HG02623 (cell line): ENCODE results near the gene SLC29A4.
"Not testable (repeated sequence)": the region's sequence is repeated elsewhere in the genome, so short reads cannot be mapped to it uniquely, and the experiment has no call there.

Experiments used
- ATAC-seq: cut with Tn5 transposase; IDR thresholded peaks from one replicate; pipeline ENCODE4 v1.9.1; 2021; ENCODE audit warnings: moderate library complexity; ENCODE audit not compliant: unreplicated experiment

SLC29A4 gene

DNA sequence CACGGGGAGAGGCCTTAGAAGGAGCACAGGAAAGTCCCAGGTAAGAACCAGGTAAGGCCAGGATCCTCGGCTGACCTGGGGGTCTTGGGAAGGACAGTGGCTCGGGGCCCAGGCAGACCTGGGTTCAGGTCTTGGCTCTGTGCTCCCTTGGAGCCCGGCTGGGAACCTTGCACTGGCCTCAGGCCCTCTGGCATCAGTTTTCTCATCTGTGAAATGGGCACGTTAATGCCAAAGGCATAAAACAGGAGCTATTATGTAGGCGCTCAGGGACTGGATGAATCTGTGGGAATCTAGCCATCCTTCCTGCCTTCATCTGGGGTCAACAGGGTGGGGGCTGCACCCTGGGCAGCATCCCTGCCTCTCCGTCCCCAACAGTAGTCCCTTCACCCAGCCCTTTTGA, 8.3 kb upstream of the SLC29A4 start:
- ATAC-seq: no peak

DNA sequence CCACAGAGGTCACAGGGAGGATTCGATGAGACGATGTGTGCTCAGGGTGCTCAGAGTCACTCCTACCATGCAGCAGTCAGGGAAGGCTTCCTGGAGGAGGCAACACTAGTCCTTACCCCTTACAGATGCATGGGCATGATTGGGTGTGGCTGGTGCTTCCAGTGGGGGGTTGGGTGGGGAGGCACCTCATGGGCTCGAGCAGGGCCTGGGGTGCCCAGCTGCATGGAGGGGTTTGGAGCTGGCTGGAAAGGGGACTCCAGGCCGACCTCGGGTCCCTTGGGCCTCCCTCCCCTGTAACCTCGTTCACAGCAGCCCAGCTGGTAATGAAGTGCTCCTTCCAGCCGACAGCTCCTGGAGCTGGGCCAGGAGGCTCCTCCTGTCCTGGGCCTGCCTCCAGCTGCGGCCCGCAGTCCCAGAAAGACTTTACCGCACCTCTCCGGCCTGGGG, 7.7 kb upstream of the SLC29A4 start:
- not testable (repeated sequence) for ATAC-seq

DNA sequence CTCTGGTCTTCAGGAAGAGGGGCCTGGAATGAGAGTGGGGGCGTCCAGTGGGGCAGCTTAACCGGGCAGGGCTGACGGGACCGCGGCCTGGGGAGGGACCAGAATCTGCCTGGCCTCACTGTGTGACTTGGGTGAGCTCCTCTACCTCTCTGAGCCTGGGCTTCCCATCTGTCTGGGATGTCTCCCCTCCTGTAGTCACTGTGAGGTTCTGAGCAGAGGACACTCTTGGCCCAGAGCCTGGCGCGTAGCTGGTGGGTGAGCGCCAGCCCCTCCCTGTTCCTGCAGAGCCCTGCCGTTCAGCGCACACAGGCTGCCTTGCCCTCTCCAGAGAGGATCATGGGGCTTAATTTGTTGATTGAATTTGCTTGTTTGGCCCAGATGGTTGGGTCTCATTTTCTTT, 7.2 kb upstream of the SLC29A4 start:
- not testable (repeated sequence) for ATAC-seq

DNA sequence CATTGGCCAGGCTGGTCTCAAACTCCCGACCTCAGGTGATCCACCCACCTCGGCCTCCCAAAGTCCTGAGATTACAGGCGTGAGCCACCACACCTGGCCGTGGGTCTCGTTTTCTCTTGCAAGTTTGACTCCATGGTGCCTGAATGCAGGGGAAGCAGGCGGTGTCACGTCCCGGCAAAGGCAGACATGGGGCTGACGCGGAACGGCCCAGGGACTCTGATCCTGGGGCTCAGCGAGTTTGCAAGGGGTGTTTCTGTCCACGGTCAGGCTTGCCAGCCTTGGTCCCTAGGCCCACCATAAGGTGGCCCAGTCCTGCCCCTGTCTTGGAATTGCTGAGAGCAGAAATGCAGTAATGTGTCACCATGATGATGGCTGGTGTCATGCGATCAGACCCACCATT, 6.6 kb upstream of the SLC29A4 start:
- ATAC-seq: not testable (repeated sequence)

DNA sequence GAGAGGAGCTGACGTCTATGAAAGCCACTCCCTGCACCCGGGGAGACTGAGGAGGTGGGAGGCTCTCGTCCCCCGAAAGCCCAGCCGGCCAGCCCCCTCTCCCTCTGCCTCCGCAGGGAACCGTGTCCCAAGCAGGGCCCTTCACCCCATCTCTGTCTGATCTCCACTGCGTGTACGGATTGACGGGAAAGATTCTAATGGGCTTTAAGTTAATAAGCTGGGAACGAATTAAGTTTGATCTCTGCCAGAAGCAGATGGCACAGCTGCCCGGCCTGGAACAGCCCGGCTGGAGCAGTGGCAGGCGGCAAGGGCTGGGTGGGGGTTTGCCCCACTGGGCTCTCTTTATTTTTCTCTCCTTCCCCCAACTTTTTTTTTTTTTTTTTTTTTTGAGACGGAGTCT, 6.1 kb upstream of the SLC29A4 start:
- no peak for ATAC-seq

DNA sequence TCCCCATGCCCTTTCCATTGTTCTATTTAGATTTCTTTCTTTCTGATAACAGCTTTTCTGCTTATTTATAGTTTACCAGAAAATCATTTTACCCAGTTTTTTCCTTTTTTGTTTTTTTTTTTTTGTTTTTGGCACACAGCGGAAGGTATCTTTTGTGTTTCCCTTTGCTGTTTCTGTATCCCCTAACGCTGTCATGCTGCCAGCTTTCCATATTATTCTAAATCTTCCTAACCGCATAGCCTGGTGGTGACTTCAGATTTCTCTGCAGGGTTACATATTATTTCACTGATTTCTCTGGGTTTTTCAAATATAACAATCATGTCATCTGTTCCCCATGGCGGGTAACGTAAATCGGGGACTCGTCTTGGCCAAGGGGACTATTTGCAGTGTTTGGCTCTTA, 4.0 kb upstream of the SLC29A4 start:
- no peak for ATAC-seq

DNA sequence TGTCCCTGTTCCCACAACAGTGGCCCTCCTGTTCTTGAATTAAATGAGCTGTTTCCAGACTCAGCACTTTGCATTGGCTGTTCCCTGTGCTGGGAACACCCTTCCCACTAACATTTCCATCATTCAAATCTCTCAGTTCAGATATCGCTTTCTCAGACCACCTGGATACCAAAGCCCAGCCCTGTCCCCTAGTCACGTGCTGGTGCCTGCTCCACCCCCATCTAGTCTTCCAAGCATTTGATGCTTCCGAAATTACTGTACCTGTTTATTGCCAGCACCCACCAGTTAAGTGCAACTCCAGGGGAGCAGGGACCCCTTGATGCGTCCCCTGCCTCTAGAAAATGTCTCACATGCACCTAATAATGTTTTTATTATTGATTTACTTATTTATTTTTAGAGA, 3.0 kb upstream of the SLC29A4 start:
- ATAC-seq: no peak

DNA sequence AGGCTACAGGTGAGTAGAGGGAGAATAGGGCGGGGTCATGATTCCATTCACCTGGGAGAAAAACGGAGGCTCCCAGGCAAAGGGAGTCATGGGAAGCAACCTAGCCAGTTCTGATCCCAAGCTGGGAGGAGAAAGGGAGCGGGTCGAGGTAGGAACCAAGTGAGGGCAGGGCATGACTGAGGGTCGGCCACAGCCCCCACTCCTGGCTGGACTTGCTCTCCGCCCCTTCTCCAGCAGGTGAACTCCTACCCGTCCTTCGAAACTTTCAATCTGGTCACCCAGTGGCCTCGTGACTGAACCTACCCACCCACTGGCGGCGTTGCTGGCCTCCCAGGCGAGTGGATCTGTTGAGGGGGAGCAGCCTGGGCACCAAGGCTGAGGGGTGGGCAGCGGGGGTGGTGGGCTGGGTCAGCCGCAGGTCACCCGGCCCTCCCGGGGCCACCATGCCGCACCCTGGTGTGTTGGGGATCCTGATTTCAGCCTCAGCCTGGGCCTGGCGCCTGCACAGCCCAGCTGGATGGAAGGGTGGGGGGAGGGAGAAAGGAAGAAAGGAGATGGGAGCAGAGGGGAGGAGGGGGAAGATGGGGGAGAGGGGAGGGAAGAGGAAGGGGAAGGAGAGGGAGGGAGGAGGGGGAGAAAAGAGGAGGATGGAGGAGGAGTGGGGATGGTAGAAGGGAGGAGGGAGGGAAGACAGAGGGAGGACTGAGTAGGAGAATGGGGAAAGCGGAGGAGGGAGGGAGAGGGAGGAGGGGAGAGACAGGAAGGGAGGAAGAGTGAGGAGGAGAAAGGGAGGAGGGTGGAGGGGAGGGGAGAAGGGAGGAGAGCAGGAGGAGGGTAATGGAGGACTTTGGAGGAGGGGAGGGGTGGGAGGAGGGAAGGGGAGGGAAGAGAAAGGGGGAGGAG, 894 bp upstream of the SLC29A4 start:
- ATAC-seq: not testable (repeated sequence)

DNA sequence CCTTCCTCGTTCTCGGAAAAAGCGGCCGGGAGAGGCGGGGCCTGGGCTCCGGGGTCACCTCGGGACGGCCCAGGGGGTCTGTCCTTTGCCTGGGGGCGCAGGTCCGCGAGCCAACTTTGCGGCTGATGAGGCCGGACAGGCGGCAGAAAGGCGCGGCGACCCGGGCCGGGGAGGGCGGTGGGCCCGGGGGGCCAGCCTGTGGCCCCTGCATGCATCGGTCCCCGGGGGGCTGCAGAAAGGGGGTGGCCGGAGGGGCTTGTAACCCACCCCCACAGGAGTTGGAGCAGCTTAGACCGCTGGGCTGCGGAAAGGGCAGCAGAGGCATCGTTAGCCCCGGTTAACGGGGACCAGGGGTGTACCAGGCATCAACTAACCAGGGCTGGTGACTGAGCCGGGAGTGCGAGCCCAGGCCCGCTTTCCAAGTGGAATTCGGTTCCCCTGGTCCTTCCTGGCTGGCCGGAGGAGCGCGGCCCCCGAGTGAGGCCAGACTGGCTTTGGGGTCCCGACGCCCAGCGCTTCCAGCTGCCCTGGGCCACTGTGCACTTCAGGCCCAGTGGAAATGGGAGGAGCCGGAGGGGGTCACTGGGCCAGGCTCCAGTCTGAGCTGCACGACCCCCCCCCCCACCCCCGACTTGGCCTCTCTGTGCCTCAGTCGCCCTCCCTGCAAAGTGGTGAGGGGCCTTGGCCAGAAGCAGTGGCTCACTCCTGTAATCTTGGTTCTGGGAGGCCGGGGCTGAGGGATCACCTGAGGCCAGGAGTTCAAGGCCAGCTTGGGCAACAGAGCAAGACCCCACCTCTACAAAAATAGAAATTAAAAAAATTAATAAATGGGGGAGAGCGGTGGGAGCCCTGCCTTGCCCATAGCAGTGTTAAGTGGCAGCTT, 919 bp downstream of the SLC29A4 start:
- ATAC-seq: no peak

DNA sequence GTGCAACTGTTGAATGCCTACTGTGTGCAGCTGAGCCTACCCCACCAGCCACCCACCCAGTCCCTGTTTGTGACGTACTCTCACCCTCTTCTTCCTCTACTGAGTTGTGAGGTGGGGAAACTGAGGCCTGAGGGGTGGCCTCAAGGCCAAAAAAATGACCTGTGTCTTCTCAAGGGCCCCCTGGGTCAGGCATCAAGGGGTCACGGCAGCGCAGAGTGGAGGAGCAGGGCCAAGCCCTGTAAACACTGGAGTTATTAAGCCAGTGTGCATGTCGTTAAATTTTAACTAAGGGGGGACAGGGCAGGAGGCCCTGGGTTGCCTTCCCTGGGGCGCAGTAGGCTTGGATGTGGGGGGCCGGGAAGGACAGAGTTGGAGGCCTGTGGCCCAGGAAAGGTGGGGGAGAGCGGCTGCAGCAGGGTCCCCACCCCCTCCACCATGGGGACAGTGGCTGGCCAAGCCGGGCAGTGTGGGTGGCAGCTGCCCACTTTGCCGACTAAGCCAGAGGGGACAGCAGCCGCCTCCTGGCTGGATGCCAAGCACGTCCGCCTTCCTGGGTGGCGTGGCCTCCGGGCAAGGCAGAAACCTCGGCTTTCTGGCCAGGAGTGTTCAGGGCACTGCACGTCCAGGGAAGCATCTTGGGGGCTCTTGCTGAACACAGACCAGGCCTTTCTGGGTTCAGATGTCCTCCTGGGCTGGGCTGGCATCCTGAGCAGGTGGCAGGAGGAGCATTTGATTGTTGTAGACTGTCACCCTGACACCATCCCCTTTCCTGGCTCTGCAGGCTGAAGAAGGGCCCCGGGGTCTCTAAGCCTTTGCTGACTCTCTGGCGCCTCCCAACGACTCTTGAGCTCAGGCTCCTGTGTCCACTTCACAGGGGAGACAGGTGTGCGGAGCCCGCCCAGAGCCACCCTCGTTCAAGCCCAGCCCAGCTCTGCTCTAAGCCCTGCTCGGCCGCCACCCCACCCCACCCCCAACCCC, 1.9 kb downstream of the SLC29A4 start:
- ATAC-seq: no peak

DNA sequence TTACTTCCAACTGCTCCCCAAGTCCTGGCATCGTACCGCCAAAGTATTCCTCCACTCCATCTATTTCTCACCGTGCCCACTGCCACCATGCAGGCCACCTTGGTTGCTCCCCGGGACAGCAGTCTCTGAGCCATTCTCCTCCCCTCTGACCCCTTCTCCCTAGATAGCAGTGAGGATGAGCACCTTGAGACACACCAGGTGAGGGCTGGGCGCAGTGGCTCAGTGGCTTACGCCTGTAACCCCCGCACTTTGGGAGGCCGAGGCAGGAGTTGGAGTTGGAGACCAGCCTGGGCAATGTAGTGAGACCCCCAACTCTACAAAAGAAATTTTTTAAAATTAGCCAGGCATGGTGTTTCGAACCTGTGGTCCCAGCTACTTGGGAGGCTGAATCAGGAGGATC, 4.2 kb downstream of the SLC29A4 start:
- no peak for ATAC-seq

DNA sequence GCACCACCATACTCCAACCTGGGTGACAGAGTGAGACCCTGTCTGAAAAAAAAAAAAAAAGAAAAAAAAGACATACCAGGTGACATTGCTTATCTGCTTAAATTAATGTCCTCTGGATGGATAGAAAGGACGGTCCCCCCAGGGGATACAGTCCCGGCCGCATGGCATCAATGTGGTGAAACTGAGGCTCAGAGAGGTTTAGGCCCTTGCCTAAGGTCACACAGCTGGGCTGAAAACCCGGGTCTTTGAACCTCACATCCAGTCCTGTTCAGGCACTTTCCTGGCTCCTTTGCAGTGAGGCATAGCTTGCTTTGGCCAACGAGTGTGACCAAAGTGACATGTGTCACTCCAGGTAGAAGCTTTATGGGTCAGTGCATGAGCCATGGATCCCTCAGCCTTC, 4.6 kb downstream of the SLC29A4 start:
- ATAC-seq: not testable (repeated sequence)

DNA sequence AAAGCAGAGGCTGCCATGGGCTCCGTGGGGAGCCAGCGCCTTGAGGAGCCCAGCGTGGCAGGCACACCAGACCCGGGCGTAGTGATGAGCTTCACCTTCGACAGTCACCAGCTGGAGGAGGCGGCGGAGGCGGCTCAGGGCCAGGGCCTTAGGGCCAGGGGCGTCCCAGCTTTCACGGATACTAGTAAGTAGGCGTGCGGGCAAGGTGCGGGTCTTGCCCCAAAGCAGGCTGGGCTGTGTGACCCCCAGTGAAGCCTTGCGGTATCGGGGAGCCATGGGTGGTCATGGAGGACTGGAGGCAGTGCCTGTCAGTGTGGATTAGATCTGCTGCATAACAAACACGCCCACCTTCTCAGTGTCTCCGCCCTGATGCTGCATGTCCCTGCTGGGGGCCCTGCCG, 5.1 kb downstream of the SLC29A4 start:
- no peak for ATAC-seq

DNA sequence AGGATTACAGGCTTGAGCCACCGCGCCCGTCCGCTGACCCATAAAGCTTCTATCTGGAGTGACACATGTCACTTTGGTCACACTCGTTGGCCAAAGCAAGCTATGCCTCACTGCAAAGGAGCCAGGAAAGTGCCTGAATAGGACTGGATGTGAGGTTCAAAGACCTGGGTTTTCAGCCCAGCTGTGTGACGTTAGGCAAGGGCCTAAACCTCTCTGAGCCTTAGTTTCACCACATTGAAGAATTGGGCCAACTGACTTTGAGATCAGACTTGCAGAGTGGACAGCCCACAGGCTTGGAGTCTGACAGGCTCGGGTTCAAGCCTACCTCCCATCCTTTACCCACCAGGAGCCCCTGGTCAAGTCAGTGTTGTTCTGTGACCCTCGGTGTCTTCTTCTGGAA, 5.8 kb downstream of the SLC29A4 start:
- not testable (repeated sequence) for ATAC-seq

DNA sequence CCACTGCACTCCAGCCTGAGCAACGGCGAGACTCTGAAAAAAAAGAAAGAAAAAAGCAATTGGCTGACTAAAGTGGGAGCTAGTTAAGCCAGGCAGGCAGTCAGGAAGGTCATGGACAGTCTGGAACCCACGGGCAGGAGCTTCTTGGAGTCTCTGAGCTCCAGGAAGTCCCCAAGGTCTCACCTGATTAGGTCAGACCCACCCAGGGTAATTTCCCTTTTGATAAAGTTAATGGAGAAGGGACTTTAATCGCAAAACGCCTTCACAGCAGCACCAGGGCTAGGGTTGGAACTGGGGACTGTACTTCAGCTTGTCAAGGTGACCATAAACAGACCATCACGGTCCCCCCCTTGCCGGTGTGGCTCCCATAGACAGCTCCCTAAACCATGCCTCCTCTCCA, 6.6 kb downstream of the SLC29A4 start:
- ATAC-seq: no peak

DNA sequence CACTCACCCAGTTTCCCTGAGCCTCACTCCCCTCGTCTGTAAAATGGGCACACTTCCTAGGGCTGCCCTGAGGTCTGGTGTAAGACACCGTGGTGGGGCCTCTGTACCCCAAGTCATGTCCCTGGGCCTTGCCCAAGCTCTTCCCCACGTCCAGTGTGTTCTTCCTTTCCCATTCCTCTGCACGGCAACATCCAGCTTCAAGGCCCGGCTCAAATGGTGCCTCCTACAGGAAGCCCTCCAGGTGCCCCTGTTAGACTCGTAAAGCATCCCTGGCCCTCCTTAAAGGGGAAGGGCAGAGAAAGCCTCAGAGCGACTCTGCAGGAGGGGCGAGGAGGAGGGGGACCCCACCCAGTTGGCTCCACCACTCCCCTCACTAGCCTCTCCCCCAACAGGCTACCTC, 8.6 kb downstream of the SLC29A4 start:
- no peak for ATAC-seq

DNA sequence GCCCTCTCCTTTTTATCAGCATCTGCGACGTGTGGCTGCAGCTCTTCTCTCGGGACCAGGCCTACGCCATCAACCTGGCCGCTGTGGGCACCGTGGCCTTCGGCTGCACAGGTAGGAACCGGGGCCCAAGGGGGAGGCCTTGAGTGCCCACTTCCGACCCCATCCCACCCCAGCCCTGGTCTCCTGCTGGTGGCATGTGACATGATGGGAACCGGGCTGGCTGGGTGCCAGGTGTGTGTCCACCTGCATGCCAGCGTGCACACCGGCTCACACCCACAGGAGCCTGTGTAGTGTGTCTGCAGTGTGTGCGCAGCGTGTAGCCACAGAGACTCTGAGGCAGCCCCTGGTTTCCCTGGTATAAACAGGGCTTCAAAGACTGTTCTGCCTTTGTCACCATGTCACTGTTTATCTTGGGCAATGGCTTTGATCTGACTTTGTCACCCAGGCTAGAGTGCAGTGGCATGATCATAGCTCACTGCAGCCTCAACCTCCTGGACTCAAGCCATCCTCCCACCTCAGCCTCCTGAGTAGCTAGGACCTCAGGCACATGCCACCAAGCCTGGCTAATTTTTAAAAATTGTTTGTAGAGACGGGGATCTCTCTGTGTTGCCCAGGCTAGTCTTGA, 9.1 kb downstream of the SLC29A4 start:
- ATAC-seq: not testable (repeated sequence)

DNA sequence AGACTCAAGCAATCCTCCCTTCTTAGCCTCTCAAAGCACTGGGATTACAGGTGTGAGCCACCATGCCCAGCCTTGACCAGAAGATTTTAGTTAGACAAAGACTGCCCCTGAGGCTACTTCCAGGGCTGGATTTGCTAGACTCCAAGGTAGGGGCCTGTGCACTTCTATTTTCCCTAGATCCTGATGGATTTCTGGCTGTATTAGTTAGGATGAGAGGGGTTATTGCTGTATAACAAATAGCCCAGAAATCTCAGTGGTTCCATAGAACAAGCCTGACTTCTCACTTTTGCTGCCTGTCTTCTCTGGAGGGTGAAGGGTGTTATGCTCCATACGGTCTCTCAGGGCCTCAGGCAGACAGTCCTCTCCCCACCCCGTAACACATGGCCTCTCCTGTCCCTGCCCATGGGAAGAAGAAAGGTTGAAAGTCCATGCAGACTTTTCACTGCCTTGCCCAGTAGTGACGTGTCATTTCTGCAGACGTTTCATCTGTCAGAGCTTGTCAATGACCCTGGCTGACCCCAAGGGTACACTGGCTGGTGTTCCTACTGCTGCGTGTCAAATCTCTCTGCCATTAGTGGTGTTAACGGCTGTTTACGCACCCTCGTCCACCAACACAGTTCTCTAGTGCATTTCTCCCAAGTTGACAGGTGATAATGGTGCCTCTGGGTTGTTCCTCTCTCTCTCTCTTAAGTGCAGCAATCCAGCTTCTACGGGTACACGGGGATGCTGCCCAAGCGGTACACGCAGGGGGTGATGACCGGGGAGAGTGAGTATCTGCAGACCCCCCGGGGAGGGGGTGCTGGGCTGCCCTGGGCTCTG, 11.6 kb downstream of the SLC29A4 start:
- no peak for ATAC-seq
